Vagina (tissue), 2 donors: ENCODE data around the gene CAPN1. TPM values are rescaled to one million over a fixed set of nuclear protein-coding genes. Genes with fewer than 3 reads are reported as not detected.

Source experiments
- DNase-seq, 2 donors: peaks; one replicate each; pipeline ENCODE4 v3.0.0-alpha.2; 2017; ENCODE audit errors: extremely low spot score in 2 of 2
- H3K27ac ChIP-seq: fragments of 200-600 bp; sonication (generic); one replicate; pipeline ENCODE4 v1.5.1; 2019
- H3K27me3 ChIP-seq: fragments of 200-600 bp; sonication (generic); one replicate; pipeline ENCODE4 v1.5.1; 2019
- H3K36me3 ChIP-seq, 2 donors: fragments of 200-600 bp; sonication (generic); one replicate each; pipeline ENCODE4 v1.5.1; 2017 to 2019
- H3K4me1 ChIP-seq: fragments of 200-600 bp; sonication (generic); one replicate; pipeline ENCODE4 v1.5.1; 2019
- H3K4me3 ChIP-seq, 2 donors: fragments of 200-600 bp; sonication (generic); 1 replicate in 1 of 2; 2 replicates in 1 of 2; pipeline ENCODE4 v1.5.1; 2016 to 2019
- H3K9me3 ChIP-seq: fragments of 200-600 bp; sonication (generic); one replicate; pipeline ENCODE4 v1.5.1; 2019
- POLR2A ChIP-seq, 2 donors: fragments of 450-650 bp; IDR thresholded peaks; one replicate each; pipeline ENCODE4 v1.6.1; 2017; ENCODE audit warnings: antibody characterized with exemption in 2 of 2, mild to moderate bottlenecking in 2 of 2, moderate library complexity in 2 of 2
- POLR2AphosphoS5 ChIP-seq, 2 donors: sonication (generic); formaldehyde crosslinking; IDR thresholded peaks; one replicate each; pipeline ENCODE4 v1.9.0; 2017; ENCODE audit warnings: antibody characterized with exemption in 2 of 2, mild to moderate bottlenecking in 2 of 2, low read depth in 1 of 2; ENCODE audit not compliant: insufficient read depth in 1 of 2
- intact Hi-C: fragments of 100-400 bp; cut with DNase I; formaldehyde crosslinking; loops from one replicate; pipeline ENCODE4 v1.15.1; 2023
- total RNA-seq: library from RNA; depleted of rRNA; stranded (reverse); fragments of >200 nt; gene quantifications from one replicate; pipeline ENCODE4 v1.2.3, GENCODE V29; 2016
- TF ChIP-seq, protein P1 (sequence below), 3 experiments: fragments of 450-650 bp in 2 of 3; fragments of 200-600 bp in 1 of 3; sonication (generic) in 1 of 3; IDR thresholded peaks; one replicate each; pipeline ENCODE4 v1.5.1; 2017 to 2019; ENCODE audit warnings: antibody characterized with exemption in 3 of 3, mild to moderate bottlenecking in 2 of 3, moderate library complexity in 2 of 3

Gene CAPN1
- total RNA-seq, 1 donor from 2014 or later = 302 TPM

DNA sequence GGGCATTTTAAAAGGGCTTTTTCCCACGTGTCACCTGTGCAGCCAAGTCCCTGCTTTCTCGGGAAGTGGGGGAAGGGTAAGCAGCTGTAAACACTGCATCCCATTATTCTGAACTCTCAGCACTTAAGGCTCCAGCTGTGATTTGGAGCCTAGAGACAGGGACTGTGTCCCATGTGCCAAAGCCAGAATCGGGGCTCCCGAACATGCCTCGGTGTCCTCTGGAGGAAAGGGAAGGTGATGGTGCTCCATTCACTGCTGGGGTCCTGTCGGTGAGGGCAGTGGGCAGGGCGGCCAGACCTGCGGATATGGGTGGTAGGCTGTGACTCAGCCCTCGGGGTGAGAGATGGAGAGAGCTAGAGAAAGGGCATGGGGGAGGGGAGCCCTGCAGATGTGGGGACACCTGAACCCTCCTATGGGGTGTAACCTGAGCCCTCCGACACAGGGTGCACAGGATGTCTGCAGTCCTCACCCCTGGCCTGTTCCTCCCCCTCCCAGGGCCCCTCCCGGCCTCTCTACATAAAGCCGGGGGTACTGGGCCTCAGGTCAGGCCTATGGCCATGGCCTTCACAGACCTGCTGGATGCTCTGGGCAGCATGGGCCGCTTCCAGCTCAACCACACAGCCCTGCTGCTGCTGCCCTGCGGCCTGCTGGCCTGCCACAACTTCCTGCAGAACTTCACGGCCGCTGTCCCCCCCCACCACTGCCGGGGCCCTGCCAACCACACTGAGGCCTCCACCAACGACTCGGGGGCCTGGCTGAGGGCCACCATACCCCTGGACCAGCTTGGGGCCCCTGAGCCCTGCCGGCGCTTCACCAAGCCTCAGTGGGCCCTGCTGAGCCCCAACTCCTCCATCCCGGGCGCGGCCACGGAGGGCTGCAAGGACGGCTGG is 31.8 kb downstream of the CAPN1 start:
- H3K36me3 ChIP-seq = peaks cover 0 to 35% of the 10 kb centered on the region in 2 donors
- DNase-seq = no peak
- no peaks in the 10 kb centered on the region for H3K27me3 ChIP-seq
- TF ChIP-seq POLR2A (IDR thresholded peaks at IDR 0.05) (no peak), POLR2AphosphoS5 (IDR thresholded peaks at IDR 0.05; ENCODE audit: insufficient read depth in 1 of 2, low read depth in 1 of 2) (no peak)
- TF ChIP-seq, protein P1, sequence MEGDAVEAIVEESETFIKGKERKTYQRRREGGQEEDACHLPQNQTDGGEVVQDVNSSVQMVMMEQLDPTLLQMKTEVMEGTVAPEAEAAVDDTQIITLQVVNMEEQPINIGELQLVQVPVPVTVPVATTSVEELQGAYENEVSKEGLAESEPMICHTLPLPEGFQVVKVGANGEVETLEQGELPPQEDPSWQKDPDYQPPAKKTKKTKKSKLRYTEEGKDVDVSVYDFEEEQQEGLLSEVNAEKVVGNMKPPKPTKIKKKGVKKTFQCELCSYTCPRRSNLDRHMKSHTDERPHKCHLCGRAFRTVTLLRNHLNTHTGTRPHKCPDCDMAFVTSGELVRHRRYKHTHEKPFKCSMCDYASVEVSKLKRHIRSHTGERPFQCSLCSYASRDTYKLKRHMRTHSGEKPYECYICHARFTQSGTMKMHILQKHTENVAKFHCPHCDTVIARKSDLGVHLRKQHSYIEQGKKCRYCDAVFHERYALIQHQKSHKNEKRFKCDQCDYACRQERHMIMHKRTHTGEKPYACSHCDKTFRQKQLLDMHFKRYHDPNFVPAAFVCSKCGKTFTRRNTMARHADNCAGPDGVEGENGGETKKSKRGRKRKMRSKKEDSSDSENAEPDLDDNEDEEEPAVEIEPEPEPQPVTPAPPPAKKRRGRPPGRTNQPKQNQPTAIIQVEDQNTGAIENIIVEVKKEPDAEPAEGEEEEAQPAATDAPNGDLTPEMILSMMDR (IDR thresholded peaks at IDR 0.05) = no peak
- intact Hi-C loops = no loop called here
- H3K9me3 ChIP-seq = no peaks in the 10 kb centered on the region
- no peaks in the 10 kb centered on the region for H3K4me1 ChIP-seq
- H3K27ac ChIP-seq = no peak overlapping the region
- H3K4me3 ChIP-seq = no peak overlapping the region

- Histone ChIP-seq H3K4me1 (peaks cover under 1% of the 10 kb centered on the region), H3K36me3 (peaks cover 0 to 27% of the 10 kb centered on the region in 2 donors), H3K27me3 (no peaks in the 10 kb centered on the region), H3K9me3 (no peaks in the 10 kb centered on the region), H3K27ac (no peak overlapping the region), H3K4me3 (no peak overlapping the region)
- TF ChIP-seq, protein P1 (IDR thresholded peaks at IDR 0.05) = no peak
- TF ChIP-seq POLR2A (IDR thresholded peaks at IDR 0.05) (no peak), POLR2AphosphoS5 (IDR thresholded peaks at IDR 0.05; ENCODE audit: insufficient read depth in 1 of 2, low read depth in 1 of 2) (no peak)
- no peak for DNase-seq
- intact Hi-C loops = no loop called here
Observed at GRCh38 chr11:65214212-65214845, 32.6 kb downstream of the CAPN1 start.

- TF ChIP-seq, protein P1 (IDR thresholded peaks at IDR 0.05) = no peak
- TF ChIP-seq POLR2A (IDR thresholded peaks at IDR 0.05) = no peak
- TF ChIP-seq POLR2AphosphoS5 (IDR thresholded peaks at IDR 0.05; ENCODE audit: insufficient read depth in 1 of 2, low read depth in 1 of 2) = no peak
- DNase-seq = no peak
- intact Hi-C loops = no loop called here
- no peak overlapping the region for H3K4me3 ChIP-seq
- H3K4me1 ChIP-seq = peaks cover 11% of the 10 kb centered on the region
- H3K36me3 ChIP-seq = peaks cover 0 to 15% of the 10 kb centered on the region in 2 donors
- no peaks in the 10 kb centered on the region for H3K27me3 ChIP-seq
- H3K9me3 ChIP-seq = no peaks in the 10 kb centered on the region
- H3K27ac ChIP-seq = no peak overlapping the region
Observed at GRCh38 chr11:65215441-65216076, 33.8 kb downstream of the CAPN1 start.

- DNase-seq = no peak
- peaks cover 11% of the 10 kb centered on the region for H3K4me1 ChIP-seq
- no peaks in the 10 kb centered on the region for H3K9me3 ChIP-seq
- no peaks in the 10 kb centered on the region for H3K27me3 ChIP-seq
- peaks cover 0 to 2% of the 10 kb centered on the region in 2 donors for H3K36me3 ChIP-seq
- no peak for TF ChIP-seq POLR2AphosphoS5 (IDR thresholded peaks at IDR 0.05; ENCODE audit: insufficient read depth in 1 of 2, low read depth in 1 of 2)
- TF ChIP-seq, protein P1 (IDR thresholded peaks at IDR 0.05) = no peak
- TF ChIP-seq POLR2A (IDR thresholded peaks at IDR 0.05) = no peak
- no peak overlapping the region for H3K27ac ChIP-seq
- intact Hi-C loops = no loop called here
- H3K4me3 ChIP-seq = no peak overlapping the region
Observed at GRCh38 chr11:65216830-65217229, 35.1 kb downstream of the CAPN1 start.
